IMR-90 (cell line): Measurements from ENCODE around the gene CERT1. TPM values are rescaled to one million over a fixed set of nuclear protein-coding genes. Genes with fewer than 3 reads are reported as not detected.

Source experiments
- ATAC-seq: fragments of 200-7000 bp; cut with Tn5 transposase; 2 replicates; pipeline ENCODE4 v1.9.1; 2020; ENCODE audit warnings: low read depth, mild to moderate bottlenecking, moderate library complexity
- BruUV-seq: library from RNA; stranded (reverse); fragments of 400-500 nt; replicated peaks from 2 replicates; lab custom pipeline; 2021; lab: Mats Ljungman, UMichigan
- CTCF ChIA-PET: fragments of 300-600 bp; formaldehyde crosslinking; extraction: SDS; loops from one replicate; lab custom pipeline; 2021; ENCODE audit warnings: antibody characterized with exemption; lab: Yijun Ruan, JAX
- POLR2A ChIA-PET: fragments of 300-600 bp; sonication (Branson Sonifier 250); formaldehyde crosslinking; loops from one replicate; lab custom pipeline; 2022; ENCODE audit warnings: antibody characterized with exemption; ENCODE audit not compliant: unreplicated experiment; lab: Charles Lee
- DNase-seq: peaks from one replicate; pipeline ENCODE4 v3.0.0; 2013
- H2AFZ ChIP-seq: replicated peaks from 2 replicates; pipeline ENCODE3; 2013; ENCODE audit warnings: low read length, mild to moderate bottlenecking; ENCODE audit not compliant: poor library complexity
- H2AK5ac ChIP-seq: 2 replicates; pipeline ENCODE4 v1.6.1; 2013; ENCODE audit warnings: low read depth, low read length, inconsistent platforms
- H2AK9ac ChIP-seq: replicated peaks from 2 replicates; pipeline ENCODE3; 2013; ENCODE audit warnings: mild to moderate bottlenecking, low read depth, low read length, moderate library complexity; ENCODE audit not compliant: poor library complexity
- H2BK120ac ChIP-seq: 2 replicates; pipeline ENCODE4 v1.6.1; 2013; ENCODE audit warnings: low read depth, low read length, inconsistent platforms
- H2BK15ac ChIP-seq: 3 replicates; pipeline ENCODE4 v1.6.1; 2013; ENCODE audit warnings: low read depth, low read length, inconsistent platforms
- H2BK20ac ChIP-seq: 2 replicates; pipeline ENCODE4 v1.6.1; 2013; ENCODE audit warnings: low read depth, mild to moderate bottlenecking, inconsistent platforms, low read length, moderate library complexity
- H2BK5ac ChIP-seq: 2 replicates; pipeline ENCODE4 v1.6.1; 2013; ENCODE audit warnings: mild to moderate bottlenecking, low read depth, low read length, inconsistent platforms; ENCODE audit not compliant: poor library complexity, severe bottlenecking
- H3K14ac ChIP-seq: replicated peaks from 2 replicates; pipeline ENCODE4 v1.6.1; 2013; ENCODE audit warnings: low read depth, low read length, inconsistent platforms
- H3K18ac ChIP-seq: 2 replicates; pipeline ENCODE4 v1.6.1; 2013; ENCODE audit warnings: low read depth, low read length, control low read depth
- H3K23ac ChIP-seq: 2 replicates; pipeline ENCODE4 v1.6.1; 2013; ENCODE audit warnings: low read depth, low read length, inconsistent platforms
- H3K27ac ChIP-seq: 2 replicates; pipeline ENCODE4 v1.5.1; 2013; ENCODE audit warnings: mild to moderate bottlenecking, control low read depth, low read length; ENCODE audit not compliant: insufficient read depth
- H3K27me3 ChIP-seq: 2 replicates; pipeline ENCODE4 v1.6.1; 2013; ENCODE audit warnings: low read length; ENCODE audit not compliant: control insufficient read depth, insufficient read depth
- H3K36me3 ChIP-seq: 2 replicates; pipeline ENCODE4 v1.6.1; 2013; ENCODE audit warnings: low read length, mixed read lengths; ENCODE audit not compliant: control insufficient read depth, insufficient read depth
- H3K4ac ChIP-seq: 2 replicates; pipeline ENCODE4 v1.6.1; 2013; ENCODE audit warnings: low read depth, low read length, inconsistent platforms
- H3K4me1 ChIP-seq: 2 replicates; pipeline ENCODE4 v1.6.1; 2013; ENCODE audit warnings: low read length, mixed read lengths; ENCODE audit not compliant: control insufficient read depth, insufficient read depth
- H3K4me2 ChIP-seq: 2 replicates; pipeline ENCODE4 v1.6.1; 2013; ENCODE audit warnings: low read depth, mild to moderate bottlenecking, control low read depth, low read length, moderate library complexity
- H3K4me3 ChIP-seq: 2 replicates; pipeline ENCODE4 v1.5.1; 2013; ENCODE audit warnings: low read depth, mild to moderate bottlenecking, control low read depth, low read length, moderate library complexity; ENCODE audit not compliant: insufficient read depth
- H3K56ac ChIP-seq: 2 replicates; pipeline ENCODE4 v1.6.1; 2013; ENCODE audit warnings: low read length, inconsistent platforms; ENCODE audit not compliant: insufficient read depth; ENCODE audit errors: extremely low read depth
- H3K79me1 ChIP-seq, 2 experiments: 2 replicates each; pipeline ENCODE4 v1.6.1; 2013; ENCODE audit warnings: low read length in 2 of 2, inconsistent platforms in 1 of 2, low read depth in 1 of 2
- H3K9ac ChIP-seq: 2 replicates; pipeline ENCODE4 v1.6.1; 2013; ENCODE audit warnings: low read depth, low read length, control low read depth
- H3K9me1 ChIP-seq: 2 replicates; pipeline ENCODE4 v1.6.1; 2013; ENCODE audit warnings: low read length, inconsistent platforms; ENCODE audit not compliant: insufficient read depth
- H3K9me3 ChIP-seq: 2 replicates; pipeline ENCODE4 v1.6.1; 2013; ENCODE audit warnings: low read length; ENCODE audit not compliant: control insufficient read depth, insufficient read depth
- H4K20me1 ChIP-seq: 2 replicates; pipeline ENCODE4 v1.6.1; 2013; ENCODE audit warnings: low read length, inconsistent platforms; ENCODE audit not compliant: insufficient read depth
- H4K5ac ChIP-seq: 2 replicates; pipeline ENCODE4 v1.6.1; 2013; ENCODE audit warnings: mild to moderate bottlenecking, low read depth, low read length, control low read depth
- H4K8ac ChIP-seq, 2 experiments: 2 replicates each; pipeline ENCODE4 v1.6.1; 2013; ENCODE audit warnings: low read depth in 2 of 2, low read length in 2 of 2, control low read depth in 1 of 2, inconsistent platforms in 1 of 2
- H4K91ac ChIP-seq: 2 replicates; pipeline ENCODE4 v1.6.1; 2013; ENCODE audit warnings: low read depth, low read length, inconsistent platforms; ENCODE audit not compliant: insufficient read depth
- BHLHE40 ChIP-seq: fragments of 150-350 bp; IDR thresholded peaks from 2 replicates; pipeline ENCODE4 v1.6.1; 2016; ENCODE audit warnings: mild to moderate bottlenecking, low read depth, low read length
- CEBPB ChIP-seq: IDR thresholded peaks from 2 replicates; pipeline ENCODE4 v1.6.1; 2012; ENCODE audit warnings: low read depth, low read length, improper control_type of control experiment
- CHD1 ChIP-seq: IDR thresholded peaks from 2 replicates; pipeline ENCODE4 v1.6.1; 2012; ENCODE audit warnings: low read depth, low read length, improper control_type of control experiment
- FOS ChIP-seq: fragments of 150-350 bp; IDR thresholded peaks from 2 replicates; pipeline ENCODE4 v1.6.1; 2016; ENCODE audit warnings: low read depth, low read length
- MAFK ChIP-seq: IDR thresholded peaks from 2 replicates; pipeline ENCODE4 v1.6.1; 2012; ENCODE audit warnings: low read depth, low read length, improper control_type of control experiment
- MAZ ChIP-seq: IDR thresholded peaks from 2 replicates; pipeline ENCODE4 v1.6.1; 2012; ENCODE audit warnings: low read depth, mild to moderate bottlenecking, low read length, improper control_type of control experiment, moderate library complexity, borderline replicate concordance
- MXI1 ChIP-seq: IDR thresholded peaks from 2 replicates; pipeline ENCODE4 v1.6.1; 2012; ENCODE audit warnings: low read depth, mild to moderate bottlenecking, low read length, moderate library complexity, borderline replicate concordance
- NFE2L2 ChIP-seq: fragments of 150-350 bp; IDR thresholded peaks from 2 replicates; pipeline ENCODE4 v1.6.1; 2016; ENCODE audit warnings: low read depth, mild to moderate bottlenecking, low read length
- POLR2A ChIP-seq: IDR thresholded peaks from 2 replicates; pipeline ENCODE4 v1.6.1; 2012; ENCODE audit warnings: mild to moderate bottlenecking, low read depth, low read length
- RAD21 ChIP-seq: IDR thresholded peaks from 2 replicates; pipeline ENCODE4 v1.6.1; 2012; ENCODE audit warnings: low read length, improper control_type of control experiment
- RCOR1 ChIP-seq: IDR thresholded peaks from 2 replicates; pipeline ENCODE4 v1.6.1; 2012; ENCODE audit warnings: mild to moderate bottlenecking, low read length, improper control_type of control experiment; ENCODE audit not compliant: insufficient replicate concordance
- SMC3 ChIP-seq: fragments of 150-350 bp; IDR thresholded peaks from 2 replicates; pipeline ENCODE4 v1.6.1; 2016; ENCODE audit warnings: low read depth, mild to moderate bottlenecking, antibody characterized with exemption, low read length, moderate library complexity
- WGBS, 2 experiments: methylation state at CpG; one replicate each; pipeline versions ENCODE4 v1.1.5 to v1.1.7; 2013; ENCODE audit warnings: missing lambda C conversion rate in 2 of 2; ENCODE audit not compliant: insufficient read length in 1 of 2; ENCODE audit errors: extremely low coverage in 2 of 2; 5-methylcytosine and 5-hydroxymethylcytosine counted together
- dilution Hi-C: fragments of 300-500 bp; cut with HindIII; formaldehyde crosslinking; loops from one replicate; pipeline ENCODE4 v1.14.3; 2018; ENCODE audit warnings: low sequenced_read_pairs; ENCODE audit not compliant: unreplicated experiment
- in situ Hi-C: fragments of 300-500 bp; cut with MboI; formaldehyde crosslinking; loops from 3 replicates; pipeline ENCODE4 v1.14.3; 2019; ENCODE audit warnings: low sequenced_read_pairs, inconsistent platforms, mixed read lengths
- intact Hi-C: fragments of 100-400 bp; cut with micrococcal nuclease; formaldehyde crosslinking; loops from 2 replicates; pipeline ENCODE4 v1.10.0; 2022
- polyA plus RNA-seq, 3 experiments: library from polyadenylated mRNA; depleted of rRNA; stranded (reverse); fragments of >200 nt; gene quantifications; 2 replicates each; pipeline ENCODE4 v1.2.3, GENCODE V29; 2012; ENCODE audit warnings: low replicate concordance in 1 of 3
- total RNA-seq: library from RNA; depleted of rRNA; stranded (reverse); fragments of >200 nt; gene quantifications from 2 replicates; pipeline ENCODE4 v1.2.3, GENCODE V29; 2012
- TF ChIP-seq, protein P1 (sequence below): fragments of 150-350 bp; IDR thresholded peaks from 2 replicates; pipeline ENCODE4 v1.6.1; 2017; ENCODE audit warnings: mild to moderate bottlenecking, antibody characterized with exemption, low read length, low read depth
- TF ChIP-seq, protein P2 (sequence below): fragments of 150-350 bp; IDR thresholded peaks from 2 replicates; pipeline ENCODE4 v1.6.1; 2016; ENCODE audit warnings: low read depth, mild to moderate bottlenecking, low read length, moderate library complexity, borderline replicate concordance

The CERT1 gene
- total and polyA plus RNA-seq, 2 of the 4 experiments (the other 2 are of a cell fraction) = 7.2 TPM

DNA sequence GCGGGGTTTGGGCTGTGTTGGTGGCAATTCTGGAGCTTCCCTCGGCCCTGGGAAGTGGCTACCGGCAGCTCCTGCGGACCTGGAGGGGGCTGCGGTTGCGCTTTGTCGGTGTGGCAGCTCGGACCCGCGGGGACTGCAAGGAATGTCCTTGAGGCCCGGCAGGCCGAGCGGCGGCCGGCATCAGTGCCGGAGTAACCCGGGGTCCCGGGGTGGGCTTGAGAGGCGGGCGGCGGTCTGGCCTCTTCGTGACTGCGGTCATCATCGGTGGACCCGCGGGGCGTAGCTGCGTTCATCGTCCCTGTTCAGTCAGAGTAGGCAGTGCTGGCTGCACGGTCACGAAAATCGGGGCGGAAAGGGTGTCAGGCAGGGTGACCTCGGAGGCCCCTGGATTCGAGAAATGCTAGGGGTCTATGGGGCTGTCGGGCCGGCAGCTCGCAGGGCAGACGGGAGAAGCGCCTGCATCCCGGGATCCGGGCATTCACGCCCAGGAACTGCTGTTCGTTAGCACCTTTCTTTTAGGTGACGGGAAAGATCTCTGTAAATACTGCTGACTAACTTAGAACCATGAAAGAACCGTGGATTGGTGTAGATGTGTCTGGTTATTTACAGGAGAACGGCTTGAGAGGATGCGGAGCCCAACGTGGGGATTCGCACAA is 173.9 kb downstream of the CERT1 start:
- peak overlapping the region; percentile 7 for H2BK5ac ChIP-seq
- no peak overlapping the region for H4K5ac ChIP-seq
- no TSS peak for BruUV-seq
- peaks cover 20% of the 10 kb centered on the region for H4K20me1 ChIP-seq
- H4K8ac ChIP-seq = no peak overlapping the region
- in situ Hi-C loops = no loop called here
- no peak overlapping the region for H3K4ac ChIP-seq
- no peak overlapping the region for H2BK120ac ChIP-seq
- peak overlapping the region; percentile 70 for H3K23ac ChIP-seq
- ChIA-PET CTCF (interaction anchor here (1.4 to 1.9 kb wide), 2 partner anchors 101 to 289 kb away, joined by 4 to 11 read pairs; partner anchors contain the start of gene ANKRD31), POLR2A (interaction anchor here (0.9 kb wide), 1 partner anchor 383 kb away, joined by 3 read pairs; no protein-coding TSS in a partner anchor)
- H3K79me1 ChIP-seq = peaks cover 1 to 28% of the 10 kb centered on the region in 2 experiments; a peak in 2 of 4 replicates
- H3K27ac ChIP-seq = peak overlapping the region; percentile 18; the same call in 1 of the 2 replicates
- no peak overlapping the region for H2BK20ac ChIP-seq
- WGBS, 2 experiments = 2% methylated on average over 7 of the region's 50 CpGs; no CpG with 5 or more reads in 1 of the 2 experiments
- H4K91ac ChIP-seq = no peak overlapping the region
- intact Hi-C loops = loop anchor here (2.0 to 10.0 kb wide), 6 partner anchors 173 to 653 kb away; partner anchors contain the start of genes CERT1, HEXB and POLK
- H2AFZ ChIP-seq = peak overlapping the region; percentile 97
- dilution Hi-C loops = no loop called here
- DNase-seq (no peak), ATAC-seq (peak; percentile 8)
- peak overlapping the region; percentile 62; the same call in 1 of the 2 replicates for H3K56ac ChIP-seq
- H3K14ac ChIP-seq = peak overlapping the region; percentile 91
- peak overlapping the region; percentile 79 for H3K4me3 ChIP-seq
- peak overlapping the region; percentile 76 for H3K9ac ChIP-seq
- H2BK15ac ChIP-seq = no peak overlapping the region
- no peaks in the 10 kb centered on the region; the same call in 1 of the 2 replicates for H3K4me1 ChIP-seq
- no peaks in the 10 kb centered on the region for H3K27me3 ChIP-seq
- no peaks in the 10 kb centered on the region for H3K9me3 ChIP-seq
- peak overlapping the region; percentile 98 for H3K4me2 ChIP-seq
- H2AK9ac ChIP-seq = peak overlapping the region; percentile 93
- H3K18ac ChIP-seq = no peak overlapping the region
- peak overlapping the region; percentile 37; the same call in 1 of the 2 replicates for H2AK5ac ChIP-seq
- H3K9me1 ChIP-seq = peaks cover 2% of the 10 kb centered on the region; the same call in 1 of the 2 replicates
- H3K36me3 ChIP-seq = peaks cover under 1% of the 10 kb centered on the region; the same call in 1 of the 2 replicates
- TF ChIP-seq, protein P1, sequence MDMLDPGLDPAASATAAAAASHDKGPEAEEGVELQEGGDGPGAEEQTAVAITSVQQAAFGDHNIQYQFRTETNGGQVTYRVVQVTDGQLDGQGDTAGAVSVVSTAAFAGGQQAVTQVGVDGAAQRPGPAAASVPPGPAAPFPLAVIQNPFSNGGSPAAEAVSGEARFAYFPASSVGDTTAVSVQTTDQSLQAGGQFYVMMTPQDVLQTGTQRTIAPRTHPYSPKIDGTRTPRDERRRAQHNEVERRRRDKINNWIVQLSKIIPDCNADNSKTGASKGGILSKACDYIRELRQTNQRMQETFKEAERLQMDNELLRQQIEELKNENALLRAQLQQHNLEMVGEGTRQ = no peak
- TF ChIP-seq CHD1 (no peak), MAFK (no peak), BHLHE40 (no peak), FOS (no peak), RAD21 (no peak), POLR2A (no peak), SMC3 (no peak), NFE2L2 (no peak), RCOR1 (no peak), CEBPB (no peak), MAZ (no peak), MXI1 (no peak)
- TF ChIP-seq, protein P2, sequence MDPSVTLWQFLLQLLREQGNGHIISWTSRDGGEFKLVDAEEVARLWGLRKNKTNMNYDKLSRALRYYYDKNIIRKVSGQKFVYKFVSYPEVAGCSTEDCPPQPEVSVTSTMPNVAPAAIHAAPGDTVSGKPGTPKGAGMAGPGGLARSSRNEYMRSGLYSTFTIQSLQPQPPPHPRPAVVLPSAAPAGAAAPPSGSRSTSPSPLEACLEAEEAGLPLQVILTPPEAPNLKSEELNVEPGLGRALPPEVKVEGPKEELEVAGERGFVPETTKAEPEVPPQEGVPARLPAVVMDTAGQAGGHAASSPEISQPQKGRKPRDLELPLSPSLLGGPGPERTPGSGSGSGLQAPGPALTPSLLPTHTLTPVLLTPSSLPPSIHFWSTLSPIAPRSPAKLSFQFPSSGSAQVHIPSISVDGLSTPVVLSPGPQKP = no peak
